HepG2 (cell line): ENCODE data around the gene DCAF7. TPM values are rescaled to one million over a fixed set of nuclear protein-coding genes. Genes with fewer than 3 reads are reported as not detected.
A peak's percentile ranks its signal among the peaks of the same experiment; 100 is the strongest.

Source experiments
- ATAC-seq: fragments of 200-7000 bp; cut with Tn5 transposase; 3 replicates; pipeline ENCODE4 v1.9.1; 2020; ENCODE audit warnings: mild to moderate bottlenecking, moderate library complexity
- BruUV-seq: library from RNA; stranded (reverse); fragments of 400-500 nt; replicated peaks from 2 replicates; lab custom pipeline; 2021; lab: Mats Ljungman, UMichigan
- CTCF ChIA-PET: fragments of 300-600 bp; formaldehyde crosslinking; extraction: SDS; loops from one replicate; lab custom pipeline; 2021; ENCODE audit warnings: low total read pairs, inconsistent platforms, low intra/inter-chr PET ratio; lab: Yijun Ruan, JAX
- POLR2A ChIA-PET: fragments of 350-600 bp; sonication (Branson Sonifier 250); formaldehyde crosslinking; loops from one replicate; lab custom pipeline; 2020; ENCODE audit warnings: antibody characterized with exemption, inconsistent platforms; lab: Yijun Ruan, JAX
- DNase-seq: peaks from one replicate; pipeline ENCODE4 v3.0.0-alpha.2; 2015; ENCODE audit warnings: low spot score
- FAIRE-seq: peaks from 3 replicates; lab custom pipeline; 2011; peaks lifted over from hg19 to GRCh38; lab: Jason Lieb, UNC
- H2AFZ ChIP-seq: one replicate; pipeline ENCODE4 v1.6.1; 2011; ENCODE audit warnings: low read length, inconsistent platforms
- H3K27ac ChIP-seq: fragments of 300-600 bp; 3 replicates; pipeline ENCODE4 v1.8.0; 2011; ENCODE audit warnings: mixed run types, mild to moderate bottlenecking, mixed read lengths, low read length, inconsistent platforms; ENCODE audit not compliant: insufficient read depth; ENCODE audit errors: extremely low read length
- H3K27me3 ChIP-seq, 2 experiments: fragments of 200-600 bp in 1 of 2; 2 replicates in 1 of 2; 3 replicates in 1 of 2; pipeline versions ENCODE4 v1.6.0 to v1.8.0; 2011; ENCODE audit warnings: low read length in 2 of 2, mild to moderate bottlenecking in 2 of 2, moderate library complexity in 2 of 2, inconsistent platforms in 1 of 2; ENCODE audit not compliant: insufficient read depth in 2 of 2, control insufficient read depth in 1 of 2
- H3K36me3 ChIP-seq, 2 experiments: fragments of 200-600 bp in 1 of 2; replicated peaks in 1 of 2; 2 replicates in 1 of 2; 3 replicates in 1 of 2; pipeline versions ENCODE4 v1.5.1 to v1.8.0; 2011; ENCODE audit warnings: low read length in 2 of 2, inconsistent platforms in 1 of 2; ENCODE audit not compliant: insufficient read depth in 2 of 2, control insufficient read depth in 1 of 2
- H3K4me1 ChIP-seq: 2 replicates; pipeline ENCODE4 v1.5.1; 2012; ENCODE audit warnings: low read length, inconsistent platforms; ENCODE audit not compliant: insufficient read depth
- H3K4me2 ChIP-seq: 2 replicates; pipeline ENCODE4 v1.6.0; 2011; ENCODE audit warnings: low read depth, low read length, inconsistent platforms
- H3K4me3 ChIP-seq, 3 experiments: fragments of 200-600 bp in 1 of 3; sonication (generic), shearing (Covaris generic) in 1 of 3; replicated peaks in 1 of 3; 2 replicates each; pipeline ENCODE4 v1.5.1; 2011 to 2016; ENCODE audit warnings: low read length in 3 of 3, inconsistent platforms in 2 of 3, low read depth in 2 of 3, mild to moderate bottlenecking in 2 of 3, control low read depth in 1 of 3, mixed read lengths in 1 of 3; ENCODE audit not compliant: insufficient read depth in 1 of 3
- H3K79me2 ChIP-seq: one replicate; pipeline ENCODE4 v1.6.1; 2011; ENCODE audit warnings: low read length, inconsistent platforms; ENCODE audit not compliant: insufficient read depth
- H3K9ac ChIP-seq: 2 replicates; pipeline ENCODE4 v1.6.0; 2011; ENCODE audit warnings: mild to moderate bottlenecking, low read depth, low read length, inconsistent platforms; ENCODE audit not compliant: insufficient read depth
- H3K9me3 ChIP-seq: 2 replicates; pipeline ENCODE4 v1.5.1; 2012; ENCODE audit warnings: mild to moderate bottlenecking, low read length
- H4K20me1 ChIP-seq: 2 replicates; pipeline ENCODE4 v1.6.0; 2011; ENCODE audit warnings: inconsistent platforms, mild to moderate bottlenecking, low read length, moderate library complexity; ENCODE audit not compliant: insufficient read depth
- CEBPG ChIP-seq: IDR thresholded peaks from 2 replicates; pipeline ENCODE4 v1.6.1; 2016
- EEA1 ChIP-seq: sonication (generic); formaldehyde crosslinking; IDR thresholded peaks from 2 replicates; pipeline ENCODE4 v1.5.1; 2020; ENCODE audit warnings: mild to moderate bottlenecking, missing genetic modification reagents, borderline replicate concordance
- NR1H2 ChIP-seq: sonication (generic); formaldehyde crosslinking; IDR thresholded peaks from 2 replicates; pipeline ENCODE4 v1.8.1; 2022; ENCODE audit warnings: low read depth, missing genetic modification reagents, borderline replicate concordance
- STAG1 ChIP-seq: sonication (generic); formaldehyde crosslinking; IDR thresholded peaks from 2 replicates; pipeline ENCODE4 v1.4.0; 2020; ENCODE audit warnings: missing genetic modification reagents
- TEAD3 ChIP-seq: optimal IDR thresholded peaks from 2 replicates; pipeline ENCODE3; 2016; ENCODE audit warnings: borderline replicate concordance
- ZMYM3 ChIP-seq: sonication (generic); formaldehyde crosslinking; IDR thresholded peaks from 2 replicates; pipeline ENCODE4 v1.5.1; 2020; ENCODE audit warnings: mild to moderate bottlenecking, missing genetic modification reagents
- ZNF124 ChIP-seq: sonication (generic); formaldehyde crosslinking; IDR thresholded peaks from 2 replicates; pipeline ENCODE4 v1.4.0; 2020; ENCODE audit warnings: missing genetic modification reagents
- ZNF615 ChIP-seq: sonication (generic); formaldehyde crosslinking; IDR thresholded peaks from 2 replicates; pipeline ENCODE4 v1.5.0; 2020; ENCODE audit warnings: mild to moderate bottlenecking, missing genetic modification reagents, borderline replicate concordance
- WGBS: methylation state at CpG from one replicate; pipeline ENCODE4 v1.1.6; 2017; ENCODE audit warnings: low lambda C conversion rate; 5-methylcytosine and 5-hydroxymethylcytosine counted together
- in situ Hi-C: cut with HindIII; loops from 2 replicates; pipeline ENCODE4 v1.10.0; 2017; ENCODE audit warnings: low pct_unique_long_range_greater_than_20kb; ENCODE audit not compliant: extremely low pct_ligation_motif_present
- intact Hi-C: fragments of 100-400 bp; cut with micrococcal nuclease; formaldehyde crosslinking; loops from one replicate; pipeline ENCODE4 v1.10.0; 2022; ENCODE audit not compliant: unreplicated experiment
- polyA plus RNA-seq, 8 experiments: library from polyadenylated mRNA; depleted of rRNA in 3 of 8; stranded (reverse) in 7 of 8; unstranded in 1 of 8; fragments of >200 nt; fragmentation: Illumina TruSeq in 4 of 8; extraction: Trizol in 4 of 8; gene quantifications; 2 replicates each; pipeline versions ENCODE4 v1.2.1 to v1.2.3, GENCODE V29; 2011 to 2016; ENCODE audit warnings: low read depth in 4 of 8, missing spikeins in 1 of 8, mixed read lengths in 1 of 8; ENCODE audit not compliant: insufficient read depth in 1 of 8
- total RNA-seq, 5 experiments: library from RNA; depleted of rRNA; stranded (reverse); fragments of >200 nt; fragmentation: Illumina TruSeq; extraction: Trizol; gene quantifications; 2 replicates each; pipeline ENCODE4 v1.2.3, GENCODE V29; 2016; ENCODE audit warnings: low read depth in 1 of 5
- TF ChIP-seq, protein P1 (sequence below), 2 experiments: sonication (generic) in 1 of 2; formaldehyde crosslinking in 1 of 2; IDR thresholded peaks; 2 replicates each; pipeline versions ENCODE4 v1.4.0 to v1.6.1; 2016 to 2020; ENCODE audit warnings: borderline replicate concordance in 1 of 2, low read depth in 1 of 2, mild to moderate bottlenecking in 1 of 2, missing genetic modification reagents in 1 of 2
- TF ChIP-seq, protein P2 (sequence below): sonication (generic); formaldehyde crosslinking; IDR thresholded peaks from 2 replicates; pipeline ENCODE4 v1.5.0; 2020; ENCODE audit warnings: mild to moderate bottlenecking, low read depth, missing genetic modification reagents, borderline replicate concordance
- TF ChIP-seq, protein P3 (sequence below): sonication (generic); formaldehyde crosslinking; IDR thresholded peaks from 2 replicates; pipeline ENCODE4 v1.4.0; 2020; ENCODE audit warnings: missing genetic modification reagents, mild to moderate bottlenecking, borderline replicate concordance
- TF ChIP-seq, protein P4 (sequence below): sonication (generic); formaldehyde crosslinking; IDR thresholded peaks from 2 replicates; pipeline ENCODE4 v1.4.0; 2020; ENCODE audit warnings: missing genetic modification reagents

The DCAF7 gene
- total and polyA plus RNA-seq, 2 of the 13 experiments (the other 11 are each of a cell fraction or from before 2014, with no cell fraction given): 55.2 to 73.4 TPM

DNA sequence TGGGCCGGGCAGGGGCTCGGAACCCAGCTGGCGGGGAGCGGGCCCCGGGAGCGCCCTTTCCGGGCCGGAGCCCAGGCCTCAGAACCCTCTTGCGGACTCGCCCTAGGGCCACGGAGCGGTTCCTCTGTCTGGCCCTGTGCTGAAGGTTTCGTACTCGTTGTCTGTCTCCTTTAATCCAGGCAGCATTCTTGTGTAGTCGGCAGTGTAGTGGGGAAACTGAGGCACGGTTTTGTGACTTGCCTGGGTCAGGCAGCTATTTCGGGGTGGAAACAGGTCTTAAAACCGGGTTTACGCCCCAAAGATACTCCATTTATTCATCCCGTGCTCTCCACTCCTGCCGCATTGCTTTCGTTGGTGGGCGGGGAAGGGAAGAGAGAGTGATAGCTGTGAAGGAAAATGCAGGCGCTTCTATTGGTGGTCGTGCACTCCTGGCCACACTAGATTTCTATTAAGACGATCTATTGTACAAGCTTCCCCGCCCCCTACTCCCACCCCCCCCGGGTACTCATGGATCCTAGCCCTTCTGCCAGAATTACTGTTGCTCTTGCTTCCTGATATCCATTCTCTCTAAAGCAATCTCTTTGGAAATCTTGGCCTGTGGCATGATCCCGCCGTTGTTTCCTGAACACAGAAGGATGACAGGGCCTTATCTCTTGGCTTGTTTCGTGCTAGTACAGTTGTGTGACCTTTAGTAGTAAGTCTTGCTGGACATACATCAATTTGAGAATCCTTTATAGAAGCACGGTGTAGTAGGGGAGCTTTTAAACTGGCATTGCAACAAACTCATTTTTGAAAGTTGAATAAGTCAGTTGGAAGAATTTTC, 751 bp downstream of the DCAF7 start (continued):
- TF ChIP-seq, protein P1, sequence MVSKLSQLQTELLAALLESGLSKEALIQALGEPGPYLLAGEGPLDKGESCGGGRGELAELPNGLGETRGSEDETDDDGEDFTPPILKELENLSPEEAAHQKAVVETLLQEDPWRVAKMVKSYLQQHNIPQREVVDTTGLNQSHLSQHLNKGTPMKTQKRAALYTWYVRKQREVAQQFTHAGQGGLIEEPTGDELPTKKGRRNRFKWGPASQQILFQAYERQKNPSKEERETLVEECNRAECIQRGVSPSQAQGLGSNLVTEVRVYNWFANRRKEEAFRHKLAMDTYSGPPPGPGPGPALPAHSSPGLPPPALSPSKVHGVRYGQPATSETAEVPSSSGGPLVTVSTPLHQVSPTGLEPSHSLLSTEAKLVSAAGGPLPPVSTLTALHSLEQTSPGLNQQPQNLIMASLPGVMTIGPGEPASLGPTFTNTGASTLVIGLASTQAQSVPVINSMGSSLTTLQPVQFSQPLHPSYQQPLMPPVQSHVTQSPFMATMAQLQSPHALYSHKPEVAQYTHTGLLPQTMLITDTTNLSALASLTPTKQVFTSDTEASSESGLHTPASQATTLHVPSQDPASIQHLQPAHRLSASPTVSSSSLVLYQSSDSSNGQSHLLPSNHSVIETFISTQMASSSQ (IDR thresholded peaks at IDR 0.05; ENCODE audit: low read depth): no peak
- TF ChIP-seq, protein P1 (CRISPR knock-in tag; IDR thresholded peaks at IDR 0.05; ENCODE audit: borderline replicate concordance): 0 out of 2 replicates have a peak, but pooled peaks have one; percentile 19

DNA sequence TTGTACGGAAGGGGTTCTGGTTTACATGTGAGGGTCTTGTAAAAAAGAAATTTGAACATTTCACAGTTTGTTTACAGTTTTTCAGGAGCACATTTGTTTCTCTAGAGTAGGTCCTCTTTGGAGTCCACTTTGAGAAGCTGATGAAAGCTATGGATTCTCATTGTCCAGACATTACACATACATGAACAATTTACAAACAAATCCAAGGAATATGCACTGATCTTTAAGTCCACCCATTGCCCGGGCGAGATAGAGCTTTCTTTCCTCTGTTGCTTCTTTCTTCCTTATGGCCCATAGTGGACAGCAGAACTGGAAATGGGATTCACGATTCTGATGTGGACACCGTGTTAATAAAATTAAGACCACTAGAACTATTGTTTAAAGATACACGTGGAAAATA, 1.9 kb downstream of the DCAF7 start:
- CTCF ChIA-PET: no interaction called here
- TF ChIP-seq ZMYM3 (CRISPR knock-in tag) (no peak), TEAD3 (CRISPR knock-in tag) (no peak), CEBPG (0 out of 2 replicates have a peak, but pooled peaks have one; percentile 7), ZNF615 (CRISPR knock-in tag) (0 out of 2 replicates have a peak, but pooled peaks have one; percentile 34), EEA1 (CRISPR knock-in tag) (no peak), ZNF124 (CRISPR knock-in tag) (0 out of 2 replicates have a peak, but pooled peaks have one; percentile 2), NR1H2 (CRISPR knock-in tag) (no peak), STAG1 (no peak)
- TF ChIP-seq, protein P2, sequence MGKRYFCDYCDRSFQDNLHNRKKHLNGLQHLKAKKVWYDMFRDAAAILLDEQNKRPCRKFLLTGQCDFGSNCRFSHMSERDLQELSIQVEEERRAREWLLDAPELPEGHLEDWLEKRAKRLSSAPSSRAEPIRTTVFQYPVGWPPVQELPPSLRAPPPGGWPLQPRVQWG (CRISPR knock-in tag): no peak
- TF ChIP-seq, protein P3, sequence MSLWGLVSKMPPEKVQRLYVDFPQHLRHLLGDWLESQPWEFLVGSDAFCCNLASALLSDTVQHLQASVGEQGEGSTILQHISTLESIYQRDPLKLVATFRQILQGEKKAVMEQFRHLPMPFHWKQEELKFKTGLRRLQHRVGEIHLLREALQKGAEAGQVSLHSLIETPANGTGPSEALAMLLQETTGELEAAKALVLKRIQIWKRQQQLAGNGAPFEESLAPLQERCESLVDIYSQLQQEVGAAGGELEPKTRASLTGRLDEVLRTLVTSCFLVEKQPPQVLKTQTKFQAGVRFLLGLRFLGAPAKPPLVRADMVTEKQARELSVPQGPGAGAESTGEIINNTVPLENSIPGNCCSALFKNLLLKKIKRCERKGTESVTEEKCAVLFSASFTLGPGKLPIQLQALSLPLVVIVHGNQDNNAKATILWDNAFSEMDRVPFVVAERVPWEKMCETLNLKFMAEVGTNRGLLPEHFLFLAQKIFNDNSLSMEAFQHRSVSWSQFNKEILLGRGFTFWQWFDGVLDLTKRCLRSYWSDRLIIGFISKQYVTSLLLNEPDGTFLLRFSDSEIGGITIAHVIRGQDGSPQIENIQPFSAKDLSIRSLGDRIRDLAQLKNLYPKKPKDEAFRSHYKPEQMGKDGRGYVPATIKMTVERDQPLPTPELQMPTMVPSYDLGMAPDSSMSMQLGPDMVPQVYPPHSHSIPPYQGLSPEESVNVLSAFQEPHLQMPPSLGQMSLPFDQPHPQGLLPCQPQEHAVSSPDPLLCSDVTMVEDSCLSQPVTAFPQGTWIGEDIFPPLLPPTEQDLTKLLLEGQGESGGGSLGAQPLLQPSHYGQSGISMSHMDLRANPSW (CRISPR knock-in tag): no peak
- TF ChIP-seq, protein P4, sequence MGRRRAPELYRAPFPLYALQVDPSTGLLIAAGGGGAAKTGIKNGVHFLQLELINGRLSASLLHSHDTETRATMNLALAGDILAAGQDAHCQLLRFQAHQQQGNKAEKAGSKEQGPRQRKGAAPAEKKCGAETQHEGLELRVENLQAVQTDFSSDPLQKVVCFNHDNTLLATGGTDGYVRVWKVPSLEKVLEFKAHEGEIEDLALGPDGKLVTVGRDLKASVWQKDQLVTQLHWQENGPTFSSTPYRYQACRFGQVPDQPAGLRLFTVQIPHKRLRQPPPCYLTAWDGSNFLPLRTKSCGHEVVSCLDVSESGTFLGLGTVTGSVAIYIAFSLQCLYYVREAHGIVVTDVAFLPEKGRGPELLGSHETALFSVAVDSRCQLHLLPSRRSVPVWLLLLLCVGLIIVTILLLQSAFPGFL: no peak

More for the DNA sequence above, 1.9 kb downstream of the DCAF7 start:
- ATAC-seq: no peak
- in situ Hi-C loops: no loop called here
- POLR2A ChIA-PET: interaction anchor here (1.0 to 3.2 kb wide), 3 partner anchors 27 to 48 kb away, joined by 3 to 20 read pairs (median 13); partner anchors contain the start of gene TACO1
- Histone ChIP-seq H3K79me2 (peaks cover 65% of the 10 kb centered on the region), H3K9me3 (no peaks in the 10 kb centered on the region), H3K4me1 (peaks cover 39% of the 10 kb centered on the region), H3K9ac (peak overlapping the region; percentile 95), H2AFZ (no peak overlapping the region), H3K4me3 (peak overlapping the region; percentile 95 to 99 (median 95)), H3K27ac (peak overlapping the region; percentile 92), H3K4me2 (peak overlapping the region; percentile 92), H3K36me3 (peaks cover 0 to 3% of the 10 kb centered on the region in 2 experiments; a peak in 3 of 5 replicates), H3K27me3 (no peaks in the 10 kb centered on the region; a peak in 1 of 5 replicates), H4K20me1 (peaks cover 42% of the 10 kb centered on the region)
- no TSS peak for BruUV-seq
- intact Hi-C loops: no loop called here
- no peak for FAIRE-seq
- no peak for DNase-seq
- 45% methylated on average over 6 of the region's 6 CpGs for WGBS
